A673 (cell line): ENCODE data around the gene GLIPR2. TPM values are rescaled to one million over a fixed set of nuclear protein-coding genes. Genes with fewer than 3 reads are reported as not detected.

Experiments
- BruUV-seq: library from RNA; stranded (reverse); fragments of 400-500 nt; replicated peaks from 2 replicates; lab custom pipeline; 2021; lab: Mats Ljungman, UMichigan
- CTCF ChIA-PET: fragments of 300-600 bp; sonication (Branson Sonifier 250); formaldehyde crosslinking; loops from one replicate; lab custom pipeline; 2022; ENCODE audit warnings: antibody characterized with exemption; lab: Charles Lee
- POLR2A ChIA-PET: fragments of 300-600 bp; sonication (Branson Sonifier 250); formaldehyde crosslinking; loops from one replicate; lab custom pipeline; 2022; ENCODE audit warnings: antibody characterized with exemption; ENCODE audit not compliant: low non-redundant PET; lab: Charles Lee
- DNase-seq: peaks from one replicate; pipeline ENCODE4 v3.0.0-alpha.2; 2015; ENCODE audit warnings: low spot score
- H3K27ac ChIP-seq: fragments of 200-600 bp; sonication (generic); 2 replicates; pipeline ENCODE4 v1.5.1; 2016; ENCODE audit warnings: mixed run types, low read depth, mild to moderate bottlenecking, mixed read lengths, antibody characterized with exemption, low read length; ENCODE audit not compliant: poor library complexity, severe bottlenecking
- H3K27me3 ChIP-seq: fragments of 200-600 bp; sonication (generic); replicated peaks from 2 replicates; pipeline ENCODE4 v1.6.1; 2017; ENCODE audit warnings: mixed run types, low read depth, mild to moderate bottlenecking, mixed read lengths, antibody characterized with exemption, low read length; ENCODE audit not compliant: insufficient read depth, poor library complexity
- H3K36me3 ChIP-seq: fragments of 200-600 bp; sonication (generic); 2 replicates; pipeline ENCODE4 v1.6.1; 2016; ENCODE audit warnings: mixed run types, mild to moderate bottlenecking, mixed read lengths, antibody characterized with exemption, low read length; ENCODE audit not compliant: insufficient read depth, poor library complexity, severe bottlenecking
- H3K4me1 ChIP-seq: fragments of 200-600 bp; sonication (generic); 2 replicates; pipeline ENCODE4 v1.6.1; 2017; ENCODE audit warnings: mixed run types, mild to moderate bottlenecking, mixed read lengths, antibody characterized with exemption, low read length; ENCODE audit not compliant: insufficient read depth, poor library complexity, severe bottlenecking
- H3K4me3 ChIP-seq: fragments of 200-600 bp; sonication (generic); 2 replicates; pipeline ENCODE4 v1.5.1; 2016; ENCODE audit warnings: low read depth, mixed run types, mild to moderate bottlenecking, mixed read lengths, low read length; ENCODE audit not compliant: poor library complexity, severe bottlenecking
- H3K9me3 ChIP-seq: fragments of 200-600 bp; sonication (generic); 2 replicates; pipeline ENCODE4 v1.6.1; 2016; ENCODE audit warnings: mixed run types, low read depth, mild to moderate bottlenecking, mixed read lengths, antibody characterized with exemption, low read length; ENCODE audit not compliant: poor library complexity, severe bottlenecking
- EZH2 ChIP-seq: fragments of 200-600 bp; sonication (generic); IDR thresholded peaks from 2 replicates; pipeline ENCODE4 v1.6.1; 2017; ENCODE audit warnings: borderline replicate concordance, low read depth, mild to moderate bottlenecking, mixed read lengths, antibody characterized with exemption, low read length; ENCODE audit not compliant: poor library complexity, severe bottlenecking
- intact Hi-C: fragments of 100-400 bp; cut with micrococcal nuclease; formaldehyde crosslinking; loops from one replicate; pipeline ENCODE4 v1.10.0; 2022; ENCODE audit not compliant: unreplicated experiment
- total RNA-seq: library from RNA; stranded (reverse); gene quantifications from 2 replicates; pipeline ENCODE4 v1.2.3, GENCODE V29; 2021
- TF ChIP-seq, protein P1 (sequence below): fragments of 300-800, 200-600 bp; sonication (generic); conservative IDR thresholded peaks from 2 replicates; pipeline ENCODE4 v1.5.1; 2017; ENCODE audit warnings: low read depth, mild to moderate bottlenecking, antibody characterized with exemption, low read length, moderate library complexity, mixed read lengths

The GLIPR2 gene
- total RNA-seq, 1 experiment from 2014 or later = 5.0 TPM

DNA sequence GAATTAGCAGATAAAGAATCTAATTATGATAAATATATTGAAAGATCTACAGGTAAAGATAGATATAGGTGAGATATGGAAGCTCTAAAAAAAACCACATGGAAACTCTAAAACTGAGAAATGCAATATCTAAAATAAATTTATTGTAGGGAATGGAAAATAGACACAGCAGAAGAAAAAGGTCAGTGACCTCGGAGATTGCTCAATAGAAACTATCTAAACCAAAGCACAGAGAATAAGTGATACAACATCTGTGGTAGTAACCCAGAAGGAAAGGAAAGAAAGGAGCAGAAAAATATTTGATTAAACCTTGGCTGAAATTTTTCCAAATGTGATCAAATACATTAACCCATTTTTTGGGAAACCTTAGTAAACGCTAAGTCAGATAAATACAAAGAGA, 43.1 kb upstream of the GLIPR2 start:
- Histone ChIP-seq H3K36me3 (no peaks in the 10 kb centered on the region), H3K4me3 (no peak overlapping the region), H3K9me3 (no peaks in the 10 kb centered on the region), H3K4me1 (no peaks in the 10 kb centered on the region), H3K27ac (no peak overlapping the region), H3K27me3 (no peaks in the 10 kb centered on the region)
- intact Hi-C loops = no loop called here
- POLR2A ChIA-PET = no interaction called here
- no peak for TF ChIP-seq EZH2
- CTCF ChIA-PET = no interaction called here
- no peak for DNase-seq
- BruUV-seq = no TSS peak

DNA sequence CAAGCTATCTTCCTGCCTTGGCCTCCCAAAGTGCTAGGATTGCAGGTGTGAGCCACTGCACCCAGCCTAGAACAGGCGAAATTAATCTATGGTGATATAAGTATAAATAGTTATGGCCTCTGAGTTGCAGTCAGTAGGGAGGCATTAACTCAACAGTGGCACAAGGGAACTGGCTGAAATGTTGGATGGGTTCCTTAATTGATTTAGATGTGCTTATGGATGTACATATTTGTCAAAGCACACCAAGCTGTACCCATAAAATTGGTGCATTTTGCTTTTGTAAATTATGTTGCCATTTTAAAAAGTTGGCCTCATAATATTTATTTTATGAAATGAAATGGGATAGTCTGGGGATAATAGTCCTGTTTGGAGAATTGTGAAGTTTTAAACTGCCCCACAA, 36.8 kb upstream of the GLIPR2 start:
- TF ChIP-seq EZH2 = no peak
- TF ChIP-seq, protein P1, sequence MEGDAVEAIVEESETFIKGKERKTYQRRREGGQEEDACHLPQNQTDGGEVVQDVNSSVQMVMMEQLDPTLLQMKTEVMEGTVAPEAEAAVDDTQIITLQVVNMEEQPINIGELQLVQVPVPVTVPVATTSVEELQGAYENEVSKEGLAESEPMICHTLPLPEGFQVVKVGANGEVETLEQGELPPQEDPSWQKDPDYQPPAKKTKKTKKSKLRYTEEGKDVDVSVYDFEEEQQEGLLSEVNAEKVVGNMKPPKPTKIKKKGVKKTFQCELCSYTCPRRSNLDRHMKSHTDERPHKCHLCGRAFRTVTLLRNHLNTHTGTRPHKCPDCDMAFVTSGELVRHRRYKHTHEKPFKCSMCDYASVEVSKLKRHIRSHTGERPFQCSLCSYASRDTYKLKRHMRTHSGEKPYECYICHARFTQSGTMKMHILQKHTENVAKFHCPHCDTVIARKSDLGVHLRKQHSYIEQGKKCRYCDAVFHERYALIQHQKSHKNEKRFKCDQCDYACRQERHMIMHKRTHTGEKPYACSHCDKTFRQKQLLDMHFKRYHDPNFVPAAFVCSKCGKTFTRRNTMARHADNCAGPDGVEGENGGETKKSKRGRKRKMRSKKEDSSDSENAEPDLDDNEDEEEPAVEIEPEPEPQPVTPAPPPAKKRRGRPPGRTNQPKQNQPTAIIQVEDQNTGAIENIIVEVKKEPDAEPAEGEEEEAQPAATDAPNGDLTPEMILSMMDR = no peak
- CTCF ChIA-PET = no interaction called here
- Histone ChIP-seq H3K9me3 (no peaks in the 10 kb centered on the region), H3K36me3 (no peaks in the 10 kb centered on the region), H3K27ac (no peak overlapping the region), H3K4me1 (no peaks in the 10 kb centered on the region), H3K4me3 (no peak overlapping the region), H3K27me3 (no peaks in the 10 kb centered on the region)
- BruUV-seq = no TSS peak
- no peak for DNase-seq
- POLR2A ChIA-PET = no interaction called here
- intact Hi-C loops = no loop called here

DNA sequence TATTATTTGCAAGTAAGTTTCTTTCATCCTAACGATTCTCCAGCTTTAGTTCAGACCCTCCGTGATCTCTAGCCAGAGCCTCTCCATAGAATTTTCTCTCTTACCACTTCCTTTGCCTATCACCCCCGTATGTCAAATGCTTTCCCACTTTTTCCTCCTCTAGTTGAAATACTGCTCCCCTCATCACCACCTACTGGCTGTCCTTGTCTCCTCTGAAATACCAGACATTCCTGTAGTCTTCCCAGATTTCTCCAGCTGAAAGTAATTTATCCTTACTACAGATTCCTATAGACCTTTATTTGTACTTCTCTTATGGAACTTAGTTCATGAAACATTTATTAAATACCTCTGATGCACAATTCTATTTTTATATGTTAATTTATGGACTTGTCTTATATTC, 36.0 kb upstream of the GLIPR2 start:
- no peak for DNase-seq
- Histone ChIP-seq H3K27ac (no peak overlapping the region), H3K4me3 (no peak overlapping the region), H3K9me3 (no peaks in the 10 kb centered on the region), H3K27me3 (no peaks in the 10 kb centered on the region), H3K36me3 (no peaks in the 10 kb centered on the region), H3K4me1 (no peaks in the 10 kb centered on the region)
- ChIA-PET POLR2A (no interaction called here), CTCF (no interaction called here)
- no TSS peak for BruUV-seq
- no peak for TF ChIP-seq EZH2
- TF ChIP-seq, protein P1 = no peak
- intact Hi-C loops = no loop called here
